ENCODE results near the gene RNF222. TPM values are rescaled to one million over a fixed set of nuclear protein-coding genes. Genes with fewer than 3 reads are reported as not detected.
"Not testable (repeated sequence)": the region's sequence is repeated elsewhere in the genome, so short reads cannot be mapped to it uniquely, and the experiment has no call there.

Gene RNF222
- total RNA-seq, 1 donor from 2014 or later: not detected

DNA sequence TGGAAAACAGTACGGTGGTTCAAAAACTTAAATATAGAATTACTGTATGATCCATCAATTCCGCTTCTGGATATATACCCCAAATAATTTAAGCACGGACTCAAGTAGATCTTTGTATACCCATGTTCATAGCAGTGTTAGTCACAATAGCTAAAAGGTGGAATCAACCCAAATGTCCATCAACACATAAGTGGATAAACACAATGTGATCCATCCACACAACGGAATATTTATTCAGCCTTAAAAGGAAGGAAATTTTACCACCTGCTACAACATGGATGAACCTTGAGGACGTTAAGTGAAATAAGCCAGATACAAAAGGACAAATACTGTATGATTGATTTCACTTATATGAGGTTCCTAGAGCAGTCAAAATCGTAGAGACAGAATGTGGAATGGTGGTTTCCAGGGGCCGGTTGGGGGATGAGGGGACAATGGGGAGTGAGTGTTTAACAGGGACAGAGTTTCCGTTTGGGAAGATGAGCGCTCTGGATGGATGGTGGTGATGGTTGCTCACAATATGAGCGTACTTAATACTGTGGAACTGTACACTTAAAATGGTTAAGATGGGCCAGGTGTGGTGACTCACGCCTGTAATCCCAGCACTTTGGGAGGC is 5.4 kb upstream of the RNF222 start:
- Histone ChIP-seq H3K9me3 (no peaks in the 10 kb centered on the region), H3K27ac (no peak overlapping the region), H3K4me3 (no peak overlapping the region), H3K36me3 (no peaks in the 10 kb centered on the region), H3K27me3 (peaks cover 11% of the 10 kb centered on the region), H3K4me1 (no peaks in the 10 kb centered on the region)
- intact Hi-C loops (cut with DNase I): no loop called here
- ATAC-seq: no peak
- no peak for DNase-seq
- TF ChIP-seq CTCF (IDR thresholded peaks at IDR 0.05): no peak

DNA sequence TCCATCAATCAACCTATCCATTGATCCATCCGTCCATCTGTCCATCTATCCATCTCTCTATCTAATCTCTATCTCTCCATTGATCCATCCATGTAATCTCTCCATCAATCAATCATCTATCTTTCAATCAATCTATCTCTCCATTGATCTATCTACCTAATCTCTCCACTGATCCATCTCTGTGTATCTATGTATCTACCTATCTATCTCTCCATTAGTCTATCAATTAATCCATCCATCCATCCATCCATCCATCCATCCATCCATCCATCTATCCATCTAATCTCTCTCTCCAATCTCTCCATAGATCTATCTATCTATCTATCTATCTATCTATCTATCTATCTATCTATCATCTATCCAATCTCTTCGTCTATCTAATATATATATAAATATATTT is 3.5 kb upstream of the RNF222 start:
- intact Hi-C loops (cut with DNase I): no loop called here
- TF ChIP-seq CTCF (IDR thresholded peaks at IDR 0.05): no peak

GRCh38 chr17:8398980-8399379 is 1.4 kb upstream of the RNF222 start:
- no peak for DNase-seq
- H3K9me3 ChIP-seq: no peaks in the 10 kb centered on the region
- no peaks in the 10 kb centered on the region for H3K4me1 ChIP-seq
- no peak for ATAC-seq
- H3K27ac ChIP-seq: no peak overlapping the region
- no peak overlapping the region for H3K4me3 ChIP-seq
- no peaks in the 10 kb centered on the region for H3K36me3 ChIP-seq
- intact Hi-C loops (cut with DNase I): no loop called here
- peaks cover 51% of the 10 kb centered on the region for H3K27me3 ChIP-seq
- TF ChIP-seq CTCF (IDR thresholded peaks at IDR 0.05): no peak

More for the DNA sequence above, 3.5 kb upstream of the RNF222 start:
- no peak for ATAC-seq
- H3K4me3 ChIP-seq: no peak overlapping the region
- H3K4me1 ChIP-seq: no peaks in the 10 kb centered on the region
- H3K9me3 ChIP-seq: no peaks in the 10 kb centered on the region
- H3K36me3 ChIP-seq: no peaks in the 10 kb centered on the region
- no peak for DNase-seq
- peaks cover 30% of the 10 kb centered on the region for H3K27me3 ChIP-seq
- no peak overlapping the region for H3K27ac ChIP-seq

GRCh38 chr17:8394497-8394896 is 3.1 kb downstream of the RNF222 start:
- H3K4me3 ChIP-seq; H3K4me1 ChIP-seq; H3K9me3 ChIP-seq; H3K27ac ChIP-seq; H3K36me3 ChIP-seq; intact Hi-C loops (cut with DNase I); DNase-seq; ATAC-seq: not testable (repeated sequence)
- H3K27me3 ChIP-seq: peaks cover 57% of the 10 kb centered on the region

- Histone ChIP-seq H3K27ac (no peak overlapping the region), H3K36me3 (no peaks in the 10 kb centered on the region), H3K4me3 (no peak overlapping the region), H3K4me1 (no peaks in the 10 kb centered on the region), H3K27me3 (peaks cover 51% of the 10 kb centered on the region), H3K9me3 (no peaks in the 10 kb centered on the region)
- no peak for TF ChIP-seq CTCF (IDR thresholded peaks at IDR 0.05)
- ATAC-seq (peak; percentile 51), DNase-seq (no peak)
- intact Hi-C loops (cut with DNase I): no loop called here
Observed at GRCh38 chr17:8393470-8394231, 4.0 kb downstream of the RNF222 start.

- H3K4me3 ChIP-seq: no peak overlapping the region
- no peaks in the 10 kb centered on the region for H3K4me1 ChIP-seq
- intact Hi-C loops (cut with DNase I): no loop called here
- H3K27ac ChIP-seq: no peak overlapping the region
- ATAC-seq: peak; percentile 27
- no peak for TF ChIP-seq CTCF (IDR thresholded peaks at IDR 0.05)
- H3K9me3 ChIP-seq: no peaks in the 10 kb centered on the region
- no peak for DNase-seq
- peaks cover 48% of the 10 kb centered on the region for H3K27me3 ChIP-seq
- H3K36me3 ChIP-seq: no peaks in the 10 kb centered on the region
Observed at GRCh38 chr17:8392674-8393469, 4.8 kb downstream of the RNF222 start.
